NCI-H1436 (cell line): ENCODE data around the gene C11orf42.

Experiments used
- DNase-seq: peaks from one replicate; lab custom pipeline; 2025; lab: John Stamatoyannopoulos, UW

Gene C11orf42, protein sequence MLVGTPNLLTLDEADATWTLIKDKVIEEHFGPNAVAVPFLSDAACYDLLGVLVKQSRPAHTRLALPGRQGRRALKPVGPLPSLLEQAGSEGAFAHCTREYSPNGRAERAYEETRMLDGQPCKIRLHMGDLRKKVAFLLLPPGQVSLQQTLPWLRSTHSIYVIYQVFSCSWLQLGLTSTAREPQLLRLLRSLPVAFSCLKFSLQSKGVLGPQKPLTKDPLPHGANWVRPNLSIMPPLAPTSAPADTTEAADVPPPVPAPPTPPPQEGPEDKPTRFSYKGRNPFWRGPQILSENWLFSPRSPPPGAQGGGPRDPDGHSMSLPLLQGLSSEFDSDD

DNA sequence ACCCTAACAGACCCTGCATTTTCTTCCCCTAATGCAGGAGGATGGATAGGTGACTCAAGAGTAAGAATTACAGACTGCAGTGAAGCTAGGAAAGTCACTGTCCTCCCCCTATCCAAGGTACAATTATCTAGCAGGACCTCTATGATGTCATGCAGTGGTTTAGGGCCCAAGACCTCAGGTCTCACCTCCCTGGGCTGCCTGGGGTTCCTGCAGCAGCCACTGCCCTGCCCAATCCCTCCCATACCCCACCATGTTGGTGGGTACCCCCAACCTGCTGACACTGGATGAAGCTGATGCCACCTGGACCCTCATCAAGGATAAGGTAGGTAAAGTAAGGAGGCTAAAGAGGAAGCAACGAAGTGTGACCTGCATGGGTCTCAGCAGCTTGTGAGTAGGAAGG is at the start of gene C11orf42:
Gene C11orf42, plus strand, starts transcription at position 192 of the 400 bp plus-strand sequence. Its CDS starts 59 bp downstream, at position 251.
- no peak for DNase-seq

DNA sequence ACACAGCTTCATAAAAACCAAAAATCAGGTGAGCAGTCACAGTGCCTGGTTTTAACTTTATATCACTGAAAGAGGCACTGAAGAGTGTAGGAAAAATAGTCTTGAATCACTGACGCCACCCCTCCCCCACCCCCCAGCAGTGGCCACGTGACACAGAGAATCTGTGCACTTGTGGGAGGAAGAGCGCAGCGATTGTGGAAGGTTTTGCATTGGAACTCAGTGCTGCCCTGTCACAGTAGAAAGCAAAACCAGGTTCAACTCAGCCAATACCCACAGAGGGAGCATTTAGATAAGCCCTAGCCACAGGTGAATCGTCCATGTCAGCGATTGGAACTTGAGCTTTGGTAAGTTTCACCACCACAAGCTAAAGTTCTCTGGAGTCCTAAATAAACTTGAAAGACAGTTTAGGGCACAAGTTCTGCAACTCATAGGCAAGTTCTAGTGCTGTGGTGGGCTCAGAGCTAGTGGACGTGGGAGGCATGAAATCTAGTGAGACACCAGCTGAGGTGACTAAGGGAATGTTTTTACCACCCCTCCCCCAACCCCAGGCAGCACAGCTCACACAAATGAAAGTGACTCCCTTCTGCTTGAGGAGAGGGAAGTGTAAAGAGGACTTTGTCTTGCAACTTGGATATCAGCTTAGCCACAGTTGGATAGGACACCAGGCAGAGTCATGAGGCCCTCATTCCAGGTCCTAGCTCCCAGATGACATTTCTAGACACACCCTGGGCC is 48.6 kb upstream of the C11orf42 start:
- no peak for DNase-seq

DNA sequence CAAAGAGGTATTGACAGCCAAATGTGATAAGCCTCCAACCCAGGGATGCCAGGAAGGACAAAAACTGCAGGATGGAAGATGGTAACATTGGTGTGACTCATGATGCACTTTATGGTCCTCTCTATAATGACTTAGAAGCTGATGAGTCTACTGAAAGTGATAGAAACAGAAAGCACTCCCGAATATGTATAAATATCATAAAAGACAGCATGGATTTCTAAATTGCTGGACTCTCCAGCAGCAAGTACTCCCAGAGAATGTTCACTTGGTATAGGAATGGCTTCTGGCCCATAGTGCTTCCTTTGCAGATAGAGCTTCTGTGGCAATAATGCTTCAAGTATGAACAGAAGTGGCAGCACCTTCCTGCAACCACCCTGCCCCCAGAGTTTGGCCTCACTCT is 35.1 kb upstream of the C11orf42 start, which contains the start of gene OR52B2:
Gene OR52B2, minus strand, starts transcription at position 101 of the 400 bp plus-strand sequence. Its CDS starts 0 bp downstream, at position 101.
- DNase-seq: no peak

DNA sequence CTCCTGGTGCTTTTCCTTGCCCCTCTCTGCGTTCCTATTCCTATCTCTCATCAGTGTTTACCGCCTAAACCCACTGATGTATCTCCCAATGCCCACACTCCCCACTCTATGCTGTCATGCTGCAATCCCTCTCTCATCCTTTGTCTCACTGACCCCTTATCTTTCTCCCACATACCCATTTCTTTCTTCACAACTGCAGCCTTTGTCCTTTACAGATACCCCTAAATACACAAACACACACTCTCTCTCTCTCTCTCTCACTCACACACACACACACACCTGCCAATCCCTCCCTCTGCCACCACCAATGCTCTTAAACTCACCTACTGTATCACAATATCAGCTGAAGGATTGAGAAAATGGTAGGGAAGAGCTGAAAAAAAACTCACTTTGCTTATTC is 29.9 kb upstream of the C11orf42 start:
- no peak for DNase-seq

DNA sequence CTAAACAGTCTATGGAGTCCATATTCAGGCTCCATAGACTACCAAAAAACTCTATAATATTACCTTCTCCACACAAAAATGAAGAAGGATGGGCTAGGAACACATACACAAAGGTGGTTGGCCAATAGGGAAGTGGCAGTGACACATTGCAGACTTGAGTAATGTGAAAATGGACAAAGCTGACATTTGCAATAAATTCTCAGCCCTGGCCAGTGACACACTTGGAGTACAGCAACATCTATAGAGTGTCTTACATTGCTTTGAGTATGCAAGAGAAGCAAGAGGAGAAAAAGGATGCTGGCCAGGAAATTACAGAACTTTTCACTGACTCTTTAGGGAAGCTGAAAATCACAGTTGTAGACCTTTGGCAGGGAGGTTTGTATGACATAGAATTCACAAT is 13.6 kb upstream of the C11orf42 start:
- DNase-seq: no peak

DNA sequence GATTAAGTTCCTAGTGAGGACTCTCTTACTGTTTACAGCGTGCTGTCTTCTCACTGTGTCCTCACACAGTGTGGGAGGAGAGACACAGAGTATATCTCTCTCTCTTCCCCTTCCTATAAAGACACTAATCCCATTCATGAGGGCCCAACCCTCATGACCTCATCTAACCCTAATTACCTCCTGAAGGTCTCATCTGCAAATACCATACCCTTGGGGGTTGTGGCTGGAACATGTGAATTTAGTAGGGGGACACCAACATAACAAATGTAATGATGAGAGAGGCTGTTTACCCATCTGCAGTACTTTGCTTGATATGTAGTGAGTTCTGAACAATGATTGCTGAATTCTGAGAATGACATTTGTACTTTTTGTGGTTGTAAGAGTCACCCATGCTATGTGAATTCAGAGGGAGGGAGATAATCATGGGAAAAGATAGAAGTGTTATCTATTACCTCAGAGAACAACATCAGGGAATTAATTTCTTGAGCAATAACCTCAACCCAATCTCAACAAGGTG is 11.2 kb upstream of the C11orf42 start:
- no peak for DNase-seq

DNA sequence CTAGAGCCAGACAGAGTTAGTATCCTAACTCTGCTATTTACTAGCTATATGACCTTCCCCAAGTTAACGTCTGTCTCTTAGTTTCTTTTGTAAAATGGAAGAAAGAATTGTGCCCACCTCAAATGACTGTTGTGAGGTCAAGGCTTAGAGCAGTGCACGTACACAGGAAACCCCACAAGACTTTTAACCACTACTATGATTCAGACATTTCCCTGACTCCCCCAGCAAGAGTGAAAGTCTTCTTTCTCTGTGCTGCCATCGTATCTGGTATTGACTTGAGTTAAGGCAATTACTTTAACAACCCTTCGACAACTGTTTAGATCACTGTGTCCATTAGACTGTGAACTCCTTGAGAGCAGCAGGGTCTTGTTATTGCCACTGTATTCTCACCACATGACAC is 9.0 kb upstream of the C11orf42 start:
- DNase-seq: no peak

DNA sequence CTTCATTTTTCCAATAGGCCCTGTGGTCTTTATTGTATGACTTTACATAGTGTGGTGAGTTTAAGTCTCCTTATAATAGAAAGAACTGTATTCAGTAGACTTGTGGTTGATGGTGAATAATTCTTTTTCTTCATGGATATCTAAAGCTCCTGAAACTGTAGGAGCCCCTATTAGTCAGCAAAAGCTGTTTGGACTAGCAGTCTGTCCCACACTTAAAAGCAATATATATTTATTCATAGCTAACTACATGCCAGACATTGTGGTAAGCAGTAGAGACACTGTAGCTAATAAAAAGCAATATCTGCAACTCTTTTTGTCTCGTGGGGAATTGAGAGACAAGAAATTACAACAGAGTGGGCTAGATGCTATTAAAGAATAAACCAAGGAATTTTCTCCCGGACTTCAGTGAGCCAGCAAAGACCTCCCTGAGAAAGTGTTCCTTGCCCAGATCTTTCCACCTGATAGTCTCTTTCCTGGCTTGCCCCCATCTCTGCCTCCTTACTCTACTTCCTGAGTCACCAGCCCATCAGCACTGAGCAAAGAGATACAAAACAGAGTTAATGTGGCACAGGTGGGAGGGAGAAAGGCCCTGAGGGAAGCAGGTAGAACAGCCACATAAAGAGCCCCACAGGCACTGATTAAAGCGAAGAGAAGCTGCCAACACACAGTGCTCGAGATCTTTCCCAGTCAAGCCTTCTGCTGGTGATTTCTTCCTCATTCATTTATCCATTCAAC is 7.7 kb upstream of the C11orf42 start:
- no peak for DNase-seq

DNA sequence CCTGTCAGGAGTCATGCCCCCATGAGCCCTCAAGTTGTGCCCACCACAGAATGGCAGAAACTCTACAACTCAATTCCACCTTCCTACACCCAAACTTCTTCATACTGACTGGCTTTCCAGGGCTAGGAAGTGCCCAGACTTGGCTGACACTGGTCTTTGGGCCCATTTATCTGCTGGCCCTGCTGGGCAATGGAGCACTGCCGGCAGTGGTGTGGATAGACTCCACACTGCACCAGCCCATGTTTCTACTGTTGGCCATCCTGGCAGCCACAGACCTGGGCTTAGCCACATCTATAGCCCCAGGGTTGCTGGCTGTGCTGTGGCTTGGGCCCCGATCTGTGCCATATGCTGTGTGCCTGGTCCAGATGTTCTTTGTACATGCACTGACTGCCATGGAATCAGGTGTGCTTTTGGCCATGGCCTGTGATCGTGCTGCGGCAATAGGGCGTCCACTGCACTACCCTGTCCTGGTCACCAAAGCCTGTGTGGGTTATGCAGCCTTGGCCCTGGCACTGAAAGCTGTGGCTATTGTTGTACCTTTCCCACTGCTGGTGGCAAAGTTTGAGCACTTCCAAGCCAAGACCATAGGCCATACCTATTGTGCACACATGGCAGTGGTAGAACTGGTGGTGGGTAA is 6.1 kb upstream of the C11orf42 start, which contains the start of gene OR52W1:
Gene OR52W1, plus strand, starts transcription at position 51 of the 637 bp plus-strand sequence. Its CDS starts 0 bp downstream, at position 51.
- no peak for DNase-seq

DNA sequence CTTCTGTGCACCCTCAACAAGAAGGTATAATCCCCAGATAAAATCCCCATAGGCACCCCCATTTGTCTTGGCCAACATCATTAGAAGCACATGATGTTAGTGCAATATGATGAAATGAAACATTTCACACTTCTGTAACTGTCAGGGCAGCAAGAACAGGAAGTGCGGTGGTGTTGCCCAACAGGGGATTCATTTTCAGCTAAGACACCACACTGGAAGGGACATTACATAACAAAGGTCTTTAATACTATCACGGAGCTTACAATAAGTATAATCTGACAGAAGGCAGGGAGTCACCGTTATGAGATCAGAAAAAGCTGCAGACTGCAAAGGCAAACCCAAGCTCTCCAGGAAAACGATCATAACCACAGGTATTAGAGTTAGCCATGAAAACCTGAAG is 4.4 kb upstream of the C11orf42 start:
- DNase-seq: no peak

DNA sequence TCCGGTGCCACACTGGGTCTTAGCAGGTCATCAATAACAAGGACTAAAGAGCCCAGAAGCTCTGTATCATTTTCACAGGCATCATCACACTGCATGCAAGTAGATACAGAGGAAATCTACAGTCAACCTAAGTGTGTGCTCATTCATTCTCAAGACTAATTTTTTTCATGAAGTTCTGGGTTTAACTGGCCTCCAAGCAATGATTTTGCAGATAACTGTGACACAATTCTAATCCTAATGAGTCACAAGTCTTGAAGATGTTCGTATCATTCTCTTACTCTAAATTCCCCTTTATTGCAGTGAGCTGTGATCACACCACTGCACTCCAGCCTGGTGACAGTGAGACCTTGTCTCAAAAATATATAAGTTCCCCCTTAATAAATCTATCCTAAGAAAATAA is 3.9 kb upstream of the C11orf42 start:
- no peak for DNase-seq

DNA sequence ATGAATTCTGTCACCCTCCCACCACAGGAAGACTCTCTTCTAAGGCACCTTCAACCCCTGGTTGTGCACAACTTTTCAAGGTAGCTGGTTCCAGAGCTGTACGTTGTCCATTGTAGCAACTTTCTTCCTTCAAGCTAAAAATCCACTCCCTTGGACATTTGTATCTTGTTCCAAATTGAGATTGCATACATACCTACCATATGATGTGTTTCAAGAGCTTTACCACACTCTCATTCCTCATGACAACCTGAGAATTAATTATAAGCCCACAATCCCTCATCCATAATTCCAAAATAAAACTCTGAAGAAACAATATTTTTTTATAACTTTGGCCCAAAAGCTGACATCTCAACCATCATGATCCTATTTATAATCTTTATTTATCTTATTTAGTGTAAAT is 3.3 kb upstream of the C11orf42 start:
- DNase-seq: no peak

DNA sequence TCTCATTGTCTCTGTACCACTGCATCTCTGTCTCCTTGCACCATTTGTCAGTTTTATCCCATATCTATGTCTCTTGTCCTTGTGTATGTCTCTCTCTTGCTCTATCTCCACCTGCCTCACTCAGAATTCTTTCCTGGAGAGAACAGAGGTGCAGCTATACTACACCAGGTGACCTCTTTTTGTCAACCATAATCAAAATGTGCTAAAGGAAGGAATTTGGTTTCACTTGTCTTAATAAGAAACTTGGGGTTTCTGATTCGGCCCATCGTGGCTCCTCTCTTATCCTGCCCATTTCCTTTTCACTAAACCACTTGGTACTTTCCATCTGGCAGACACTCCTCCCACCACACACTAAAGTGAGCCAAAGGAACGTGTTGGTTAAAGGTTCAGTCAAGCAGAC is 2.0 kb upstream of the C11orf42 start:
- DNase-seq: no peak

DNA sequence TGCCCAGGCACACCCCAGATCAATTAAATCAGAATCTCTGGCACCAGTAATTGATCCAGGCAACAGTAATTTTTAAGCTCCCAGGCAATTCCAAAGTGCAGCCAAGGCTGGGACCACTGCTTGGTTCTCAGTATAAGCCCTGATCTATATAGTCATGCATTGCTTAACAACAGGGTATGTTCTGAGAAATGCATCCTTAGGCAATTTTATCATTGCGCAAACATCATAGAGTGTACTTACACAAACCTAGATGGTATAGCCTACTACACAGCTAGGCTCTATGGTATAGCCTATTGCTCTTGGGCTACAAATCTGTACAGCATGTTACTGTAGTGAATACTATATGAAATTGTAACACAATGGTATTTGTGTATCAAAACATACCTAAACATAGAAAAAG is 651 bp upstream of the C11orf42 start:
- no peak for DNase-seq

DNA sequence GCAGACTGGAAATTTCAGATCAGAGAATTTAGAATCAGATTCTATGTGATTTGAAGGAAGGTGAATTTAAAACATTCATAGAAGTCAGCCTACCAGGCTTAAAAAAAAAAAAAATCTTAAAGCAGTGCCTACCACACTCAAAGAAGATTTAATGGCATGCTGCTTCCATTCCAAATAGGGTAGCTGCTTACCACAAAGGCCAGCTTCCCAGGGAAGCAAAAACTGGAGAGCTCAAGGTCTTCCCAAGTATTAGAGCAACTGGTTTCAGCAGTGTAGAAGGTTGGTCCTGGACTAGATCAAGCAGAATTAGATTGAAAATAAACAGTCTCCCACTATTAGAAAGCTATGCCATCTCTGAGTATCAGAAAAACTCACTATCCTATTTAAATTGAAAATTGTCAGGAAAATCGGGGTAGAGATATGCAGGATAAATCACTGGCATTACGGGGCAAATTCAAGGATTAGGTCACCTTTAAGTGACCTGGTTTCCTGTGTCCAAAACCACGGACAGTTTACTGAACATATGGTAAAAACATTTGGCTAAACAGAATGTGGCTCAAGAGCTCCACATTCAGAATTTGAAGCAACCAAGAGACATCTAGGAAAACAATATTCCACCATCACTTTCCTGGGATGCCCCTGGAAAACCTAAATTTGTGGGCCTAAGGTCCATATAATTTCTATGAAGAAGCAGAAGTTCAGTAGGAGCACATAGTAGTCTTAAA is 1.3 kb downstream of the C11orf42 start:
- DNase-seq: no peak

DNA sequence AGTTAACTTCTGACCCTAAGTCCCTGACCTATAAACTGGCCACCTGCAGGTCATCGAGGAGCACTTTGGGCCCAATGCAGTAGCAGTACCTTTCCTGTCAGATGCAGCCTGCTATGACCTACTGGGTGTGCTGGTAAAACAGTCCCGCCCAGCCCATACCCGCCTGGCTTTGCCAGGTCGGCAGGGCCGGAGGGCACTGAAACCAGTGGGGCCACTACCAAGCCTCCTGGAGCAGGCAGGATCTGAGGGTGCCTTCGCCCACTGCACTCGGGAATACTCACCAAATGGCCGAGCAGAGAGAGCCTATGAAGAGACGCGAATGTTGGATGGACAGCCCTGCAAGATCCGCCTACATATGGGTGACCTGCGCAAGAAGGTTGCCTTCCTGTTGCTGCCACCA is 4.4 kb downstream of the C11orf42 start:
- no peak for DNase-seq

DNA sequence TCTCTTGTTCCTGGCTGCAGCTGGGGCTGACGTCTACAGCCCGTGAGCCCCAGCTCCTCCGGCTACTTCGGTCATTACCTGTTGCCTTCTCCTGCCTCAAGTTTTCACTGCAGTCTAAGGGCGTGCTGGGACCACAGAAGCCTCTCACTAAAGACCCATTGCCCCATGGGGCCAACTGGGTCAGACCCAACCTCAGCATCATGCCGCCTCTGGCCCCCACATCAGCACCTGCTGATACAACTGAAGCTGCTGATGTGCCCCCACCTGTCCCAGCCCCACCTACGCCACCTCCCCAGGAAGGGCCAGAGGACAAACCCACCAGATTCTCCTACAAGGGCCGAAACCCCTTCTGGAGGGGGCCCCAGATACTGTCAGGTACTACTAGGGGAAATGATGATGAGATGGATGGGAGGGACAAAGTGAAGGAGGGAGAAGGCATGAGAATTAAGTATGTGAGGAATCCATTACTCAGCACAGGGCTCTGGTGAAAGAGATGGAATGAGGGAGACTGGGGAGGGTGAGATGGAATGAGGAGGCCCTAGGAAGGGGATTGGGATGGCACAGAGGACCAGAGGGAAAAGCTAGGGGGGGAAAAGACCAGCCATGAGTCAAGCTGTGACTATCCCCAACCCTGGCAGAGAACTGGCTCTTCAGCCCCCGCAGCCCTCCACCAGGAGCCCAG is 5.1 kb downstream of the C11orf42 start:
- DNase-seq: no peak

DNA sequence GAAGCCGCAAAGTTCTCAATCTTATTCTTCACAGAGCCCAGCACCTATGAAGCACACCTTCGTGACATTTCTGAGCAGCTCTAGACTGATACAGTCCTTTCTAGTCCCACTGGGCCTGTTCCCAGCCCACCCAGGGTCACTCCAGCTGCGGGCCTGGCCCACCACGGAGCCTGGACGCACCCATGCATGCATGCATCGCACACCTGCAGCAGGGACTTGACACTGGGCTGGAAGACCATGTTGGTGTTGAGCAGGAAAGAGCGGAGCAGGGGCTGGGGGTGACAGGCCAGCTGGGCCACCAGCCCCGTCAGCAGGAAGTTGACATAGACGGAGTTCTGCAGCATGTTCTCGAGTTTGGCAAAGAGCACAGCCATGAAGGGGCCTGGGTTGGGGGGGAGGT is 9.2 kb downstream of the C11orf42 start:
- no peak for DNase-seq

DNA sequence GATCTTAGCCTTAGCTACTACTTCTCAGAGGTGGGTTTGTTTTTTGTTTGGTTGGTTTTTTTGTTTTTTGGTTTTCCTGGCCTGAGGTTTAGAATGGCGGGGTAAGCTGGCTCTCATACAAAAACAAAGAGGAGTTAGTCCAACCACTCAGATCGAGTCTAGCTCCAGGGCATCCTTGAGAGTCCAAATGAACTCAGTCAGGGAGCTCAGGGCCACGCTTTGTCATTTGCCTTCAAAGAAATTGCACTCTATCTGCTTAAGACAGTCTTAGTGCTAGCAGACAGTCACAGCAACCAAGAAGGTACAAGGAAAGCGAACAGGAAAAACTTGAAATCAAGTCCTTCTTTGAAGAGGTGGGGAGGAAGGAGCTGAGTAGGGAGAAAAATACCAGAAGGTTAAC is 11.1 kb downstream of the C11orf42 start:
- no peak for DNase-seq

DNA sequence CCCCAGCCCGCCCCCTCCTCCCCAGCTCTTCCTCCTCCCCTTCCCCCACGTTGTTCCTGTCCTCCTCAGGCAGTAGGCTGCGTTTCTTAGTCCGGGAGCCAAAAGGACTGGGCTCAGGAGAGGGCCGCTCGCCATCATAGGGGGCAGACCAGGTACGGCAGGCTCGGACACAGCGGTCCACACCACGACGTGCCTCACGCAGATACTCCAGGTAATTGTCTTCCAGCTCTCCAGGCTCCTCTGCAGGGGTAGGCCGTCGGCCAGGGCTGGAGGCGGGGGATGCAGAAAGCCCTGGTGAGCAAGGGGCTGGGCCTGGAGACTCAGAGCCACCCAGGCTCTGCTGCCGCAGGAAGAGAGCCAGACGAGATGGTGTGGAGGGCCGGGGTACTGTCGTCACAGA is 12.4 kb downstream of the C11orf42 start:
- DNase-seq: no peak

DNA sequence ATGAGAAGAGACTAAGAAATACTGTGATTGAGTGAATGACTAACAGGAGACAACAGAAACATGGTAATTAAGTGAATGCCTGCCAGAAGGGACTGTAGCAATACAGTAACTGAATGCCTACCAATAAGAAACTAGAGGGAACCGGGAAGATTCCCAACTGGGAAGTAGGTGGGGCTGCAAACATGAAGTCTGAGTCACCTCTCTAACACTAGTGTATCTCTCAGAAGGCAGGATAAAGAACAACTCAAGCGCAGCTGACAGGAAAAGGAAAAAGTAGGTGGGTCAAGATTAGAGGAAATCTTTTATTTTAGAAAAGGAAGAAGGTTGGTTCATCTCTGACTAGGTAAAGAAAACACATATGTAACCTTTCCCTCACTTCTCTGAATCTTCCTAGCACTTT is 14.0 kb downstream of the C11orf42 start:
- no peak for DNase-seq
